Measurements from ENCODE around the gene R3HDM1. TPM values are rescaled to one million over a fixed set of nuclear protein-coding genes. Genes with fewer than 3 reads are reported as not detected.
A peak's percentile ranks its signal among the peaks of the same experiment; 100 is the strongest.

R3HDM1 gene

DNA sequence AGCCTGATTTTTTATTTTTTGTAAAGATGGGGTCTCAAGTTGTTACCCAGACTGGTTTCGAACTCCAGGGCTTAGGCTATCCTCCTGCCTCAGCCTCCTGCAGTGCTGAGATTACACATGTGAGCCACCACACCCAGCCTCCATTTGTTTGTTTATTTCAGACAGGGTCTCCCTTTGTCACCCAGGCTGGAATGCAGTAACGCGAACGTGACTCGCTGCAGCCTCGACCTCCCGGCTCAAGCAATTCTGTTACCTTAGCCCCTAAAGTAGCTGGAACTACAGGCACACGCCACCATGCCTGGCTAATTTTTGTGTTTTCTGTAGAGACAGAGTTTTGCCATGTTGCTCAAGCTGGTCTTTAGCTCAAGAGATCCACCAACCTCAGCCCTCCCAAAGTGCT is 237.6 kb downstream of the R3HDM1 start:
- H4K8ac ChIP-seq (ENCODE audit: low read depth, low read length) = no peak overlapping the region
- no peak overlapping the region for H2BK15ac ChIP-seq (ENCODE audit: low read length)
- H3K4me3 ChIP-seq (ENCODE audit: low read length in 2 of 2) = no peak overlapping the region
- no peak overlapping the region for H3K4me2 ChIP-seq (ENCODE audit: insufficient read depth, low read length, poor library complexity, severe bottlenecking)
- H2AK5ac ChIP-seq (ENCODE audit: low read depth, low read length) = no peak overlapping the region
- no peak overlapping the region for H4K91ac ChIP-seq (ENCODE audit: low read depth, low read length, poor library complexity)
- H3K9me3 ChIP-seq (replicated peaks in 1 of 2; ENCODE audit: control insufficient read depth in 2 of 2, insufficient read depth in 1 of 2, low read depth in 1 of 2, low read length in 2 of 2) = peaks cover 0 to 2% of the 10 kb centered on the region in 2 donors
- no peak overlapping the region for H3K18ac ChIP-seq (ENCODE audit: low read length)
- no peak overlapping the region for H2BK120ac ChIP-seq (ENCODE audit: low read depth, low read length)
- no peak overlapping the region for H2BK12ac ChIP-seq (ENCODE audit: low read length)
- H3K14ac ChIP-seq (ENCODE audit: low read length) = no peak overlapping the region
- no peak overlapping the region for H3K27ac ChIP-seq (replicated peaks; ENCODE audit: low read length)
- H2BK5ac ChIP-seq (ENCODE audit: low read length) = no peak overlapping the region
- DNase-seq (ENCODE audit: low spot score) = no peak
- no peaks in the 10 kb centered on the region for H3K27me3 ChIP-seq (ENCODE audit: control insufficient read depth in 3 of 3, insufficient read depth in 3 of 3, low read depth in 1 of 3, low read length in 3 of 3)
- H3K9ac ChIP-seq (ENCODE audit: low read depth, low read length, poor library complexity) = no peak overlapping the region
- no peak overlapping the region for H3K23ac ChIP-seq (ENCODE audit: low read depth, low read length, poor library complexity)
- H3K4me1 ChIP-seq (ENCODE audit: control insufficient read depth in 2 of 2, insufficient read depth in 1 of 2, low read depth in 1 of 2, low read length in 2 of 2) = peaks cover 0 to 3% of the 10 kb centered on the region in 2 donors
- no CpG with 5 or more reads among the region's 8 CpGs for WGBS, 2 donors (ENCODE audit: extremely low coverage in 2 of 2, insufficient read length in 2 of 2, insufficient replicate concordance in 1 of 2)
- H3K79me1 ChIP-seq (ENCODE audit: low read depth, low read length) = peaks cover 1% of the 10 kb centered on the region
- no peak overlapping the region for H3K4ac ChIP-seq (ENCODE audit: low read length)
- H3K36me3 ChIP-seq (replicated peaks in 1 of 2; ENCODE audit: control insufficient read depth in 2 of 2, insufficient read depth in 2 of 2, low read length in 2 of 2) = peaks cover 33 to 97% of the 10 kb centered on the region in 2 donors
- H2AFZ ChIP-seq (ENCODE audit: low read length) = no peak overlapping the region

GRCh38 chr2:135773319-135773718 is 242.0 kb downstream of the R3HDM1 start:
- Histone ChIP-seq H3K4ac (ENCODE audit: low read length) (no peak overlapping the region), H2AFZ (ENCODE audit: low read length) (no peak overlapping the region), H3K79me1 (ENCODE audit: low read depth, low read length) (no peaks in the 10 kb centered on the region), H2BK12ac (ENCODE audit: low read length) (no peak overlapping the region), H2BK5ac (ENCODE audit: low read length) (no peak overlapping the region), H2AK5ac (ENCODE audit: low read depth, low read length) (no peak overlapping the region), H3K27me3 (ENCODE audit: control insufficient read depth in 3 of 3, insufficient read depth in 3 of 3, low read depth in 1 of 3, low read length in 3 of 3) (no peaks in the 10 kb centered on the region), H3K4me3 (ENCODE audit: low read length in 2 of 2) (no peak overlapping the region), H3K4me1 (ENCODE audit: control insufficient read depth in 2 of 2, insufficient read depth in 1 of 2, low read depth in 1 of 2, low read length in 2 of 2) (peaks cover 0 to 3% of the 10 kb centered on the region in 2 donors), H3K14ac (ENCODE audit: low read length) (no peak overlapping the region), H3K9ac (ENCODE audit: low read depth, low read length, poor library complexity) (no peak overlapping the region), H3K27ac (replicated peaks; ENCODE audit: low read length) (no peak overlapping the region), H2BK15ac (ENCODE audit: low read length) (no peak overlapping the region), H4K8ac (ENCODE audit: low read depth, low read length) (no peak overlapping the region), H3K36me3 (replicated peaks in 1 of 2; ENCODE audit: control insufficient read depth in 2 of 2, insufficient read depth in 2 of 2, low read length in 2 of 2) (peaks cover 37 to 93% of the 10 kb centered on the region in 2 donors), H3K23ac (ENCODE audit: low read depth, low read length, poor library complexity) (no peak overlapping the region), H2BK120ac (ENCODE audit: low read depth, low read length) (no peak overlapping the region), H3K18ac (ENCODE audit: low read length) (no peak overlapping the region), H3K4me2 (ENCODE audit: insufficient read depth, low read length, poor library complexity, severe bottlenecking) (no peak overlapping the region), H4K91ac (ENCODE audit: low read depth, low read length, poor library complexity) (no peak overlapping the region), H3K9me3 (replicated peaks in 1 of 2; ENCODE audit: control insufficient read depth in 2 of 2, insufficient read depth in 1 of 2, low read depth in 1 of 2, low read length in 2 of 2) (peaks cover 0 to 2% of the 10 kb centered on the region in 2 donors)
- DNase-seq (ENCODE audit: low spot score) = no peak
- no CpG with 5 or more reads among the region's 2 CpGs for WGBS, 2 donors (ENCODE audit: extremely low coverage in 2 of 2, insufficient read length in 2 of 2, insufficient replicate concordance in 1 of 2)

DNA sequence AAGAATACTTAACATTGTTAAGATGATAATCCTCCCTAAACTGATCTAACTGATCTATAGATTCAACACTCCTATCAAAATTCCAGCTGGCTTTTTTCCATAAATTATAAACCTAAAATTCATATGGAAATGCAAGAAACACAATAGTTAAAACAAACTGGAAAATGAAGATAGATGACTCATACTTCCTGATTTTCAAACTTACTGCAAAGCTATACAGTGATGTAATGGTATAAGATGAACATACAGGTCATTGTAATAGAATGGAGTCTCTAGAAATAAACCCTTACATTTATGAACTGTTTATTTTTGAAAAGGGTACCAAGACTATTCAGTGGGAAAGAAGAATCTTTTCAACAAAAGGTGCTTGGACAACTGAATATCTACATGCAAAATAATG is 242.6 kb downstream of the R3HDM1 start:
- Histone ChIP-seq H4K91ac (ENCODE audit: low read depth, low read length, poor library complexity) (no peak overlapping the region), H2AK5ac (ENCODE audit: low read depth, low read length) (no peak overlapping the region), H2BK5ac (ENCODE audit: low read length) (no peak overlapping the region), H3K9me3 (replicated peaks in 1 of 2; ENCODE audit: control insufficient read depth in 2 of 2, insufficient read depth in 1 of 2, low read depth in 1 of 2, low read length in 2 of 2) (peaks cover 0 to 2% of the 10 kb centered on the region in 2 donors), H3K14ac (ENCODE audit: low read length) (no peak overlapping the region), H3K4me1 (ENCODE audit: control insufficient read depth in 2 of 2, insufficient read depth in 1 of 2, low read depth in 1 of 2, low read length in 2 of 2) (peaks cover 0 to under 1% of the 10 kb centered on the region in 2 donors), H3K4me2 (ENCODE audit: insufficient read depth, low read length, poor library complexity, severe bottlenecking) (no peak overlapping the region), H4K8ac (ENCODE audit: low read depth, low read length) (no peak overlapping the region), H2AFZ (ENCODE audit: low read length) (no peak overlapping the region), H3K9ac (ENCODE audit: low read depth, low read length, poor library complexity) (no peak overlapping the region), H3K27ac (replicated peaks; ENCODE audit: low read length) (no peak overlapping the region), H2BK12ac (ENCODE audit: low read length) (no peak overlapping the region), H2BK15ac (ENCODE audit: low read length) (no peak overlapping the region), H3K23ac (ENCODE audit: low read depth, low read length, poor library complexity) (no peak overlapping the region), H2BK120ac (ENCODE audit: low read depth, low read length) (no peak overlapping the region), H3K27me3 (ENCODE audit: control insufficient read depth in 3 of 3, insufficient read depth in 3 of 3, low read depth in 1 of 3, low read length in 3 of 3) (no peaks in the 10 kb centered on the region), H3K79me1 (ENCODE audit: low read depth, low read length) (no peaks in the 10 kb centered on the region), H3K4me3 (ENCODE audit: low read length in 2 of 2) (no peak overlapping the region), H3K18ac (ENCODE audit: low read length) (no peak overlapping the region), H3K4ac (ENCODE audit: low read length) (no peak overlapping the region), H3K36me3 (replicated peaks in 1 of 2; ENCODE audit: control insufficient read depth in 2 of 2, insufficient read depth in 2 of 2, low read length in 2 of 2) (peaks cover 35 to 93% of the 10 kb centered on the region in 2 donors)
- DNase-seq (ENCODE audit: low spot score) = no peak

Small RNA genes lying within 50 kb of the gene (small RNA-seq; reads per million reads assigned to genes)
- 757 reads per million, percentile 99 among the genes with 10 or more reads in this experiment for gene MIR128-1 (ENCODE audit: insufficient read depth)
- gene RNU6-512P (ENCODE audit: insufficient read depth) = not detected
